ENCODE measurements around the gene TOMM20L.

- TF ChIP-seq POLR2A (IDR thresholded peaks at IDR 0.05) (no peak), CTCF (IDR thresholded peaks at IDR 0.05) (no peak), EP300 (IDR thresholded peaks at IDR 0.05) (no peak)
These were observed 28.4 kb upstream of the TOMM20L start for GRCh38 chr14:58367296-58367695.
